CD4-positive, alpha-beta T cell treated with Interferon gamma for 1 hour (primary cell): ENCODE measurements around the gene ZFYVE16.
A peak's percentile ranks its signal among the peaks of the same experiment; 100 is the strongest.
"Not testable (repeated sequence)": the region's sequence is repeated elsewhere in the genome, so short reads cannot be mapped to it uniquely, and the experiment has no call there.

Source experiments
- DNase-seq: peaks from one replicate; pipeline ENCODE4 v3.0.0-alpha.2; 2020

ZFYVE16 gene

GRCh38 chr5:80411589-80412219 is 3.8 kb downstream of the ZFYVE16 start:
- DNase-seq = no peak

DNA sequence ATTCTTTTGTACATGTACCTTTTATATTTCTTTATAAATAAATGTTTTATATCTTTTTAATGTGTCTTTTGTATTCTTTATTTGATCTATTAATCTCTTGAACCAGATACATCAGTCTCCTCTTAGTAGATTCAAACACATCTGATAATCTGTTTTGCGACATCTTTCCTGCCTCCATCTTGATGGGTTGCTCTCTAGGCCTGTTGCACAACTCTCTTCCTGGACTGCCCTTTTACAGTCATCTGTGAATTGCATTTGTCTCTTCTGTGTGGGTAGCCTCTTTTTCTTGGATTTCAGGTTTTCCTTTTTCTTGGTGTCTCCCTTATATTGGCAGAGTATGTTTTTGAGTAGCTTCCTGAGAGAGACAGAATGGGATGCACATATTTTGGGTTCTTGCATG is 6.2 kb downstream of the ZFYVE16 start:
- no peak for DNase-seq

GRCh38 chr5:80417973-80418372 is 10.1 kb downstream of the ZFYVE16 start:
- no peak for DNase-seq

- DNase-seq = not testable (repeated sequence)
These were observed 16.5 kb downstream of the ZFYVE16 start for GRCh38 chr5:80424365-80424764.

- no peak for DNase-seq
These were observed 27.6 kb downstream of the ZFYVE16 start for GRCh38 chr5:80435476-80435875.

- DNase-seq = no peak
These were observed 29.5 kb downstream of the ZFYVE16 start for GRCh38 chr5:80437326-80437725.

GRCh38 chr5:80438739-80439138 is 30.9 kb downstream of the ZFYVE16 start:
- DNase-seq = no peak

- DNase-seq = no peak
These were observed 31.3 kb downstream of the ZFYVE16 start for GRCh38 chr5:80439213-80439612.

- DNase-seq = no peak
These were observed 34.9 kb downstream of the ZFYVE16 start for GRCh38 chr5:80442742-80443141.

DNA sequence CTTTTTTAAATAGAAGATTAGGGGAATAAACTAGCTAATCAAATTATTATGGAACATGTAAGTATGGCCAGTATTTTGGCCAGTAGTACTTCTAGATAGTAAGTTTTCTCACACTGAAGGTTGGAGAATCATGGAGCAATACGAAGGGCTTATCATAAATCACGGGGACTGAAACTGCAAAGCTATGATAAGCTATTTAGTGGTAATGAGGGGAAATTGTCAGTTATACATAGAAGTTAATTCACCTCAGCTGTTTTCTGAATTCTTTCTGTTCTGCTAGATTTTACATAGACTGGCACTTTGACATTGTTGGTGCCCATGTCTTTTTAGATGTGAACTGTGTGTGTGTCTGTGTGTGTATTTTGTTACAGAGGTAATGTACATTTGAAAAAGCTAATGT is 45.5 kb downstream of the ZFYVE16 start:
- no peak for DNase-seq

GRCh38 chr5:80463269-80463668 is 55.4 kb downstream of the ZFYVE16 start:
- no peak for DNase-seq

GRCh38 chr5:80466669-80467485 is 59.0 kb downstream of the ZFYVE16 start:
- no peak for DNase-seq

GRCh38 chr5:80468131-80468530 is 60.3 kb downstream of the ZFYVE16 start:
- DNase-seq = no peak

GRCh38 chr5:80470631-80471030 is 62.8 kb downstream of the ZFYVE16 start:
- not testable (repeated sequence) for DNase-seq

- DNase-seq = no peak
These were observed 67.1 kb downstream of the ZFYVE16 start for GRCh38 chr5:80474929-80475328.

- no peak for DNase-seq
These were observed 71.8 kb downstream of the ZFYVE16 start for GRCh38 chr5:80479713-80480112.

DNA sequence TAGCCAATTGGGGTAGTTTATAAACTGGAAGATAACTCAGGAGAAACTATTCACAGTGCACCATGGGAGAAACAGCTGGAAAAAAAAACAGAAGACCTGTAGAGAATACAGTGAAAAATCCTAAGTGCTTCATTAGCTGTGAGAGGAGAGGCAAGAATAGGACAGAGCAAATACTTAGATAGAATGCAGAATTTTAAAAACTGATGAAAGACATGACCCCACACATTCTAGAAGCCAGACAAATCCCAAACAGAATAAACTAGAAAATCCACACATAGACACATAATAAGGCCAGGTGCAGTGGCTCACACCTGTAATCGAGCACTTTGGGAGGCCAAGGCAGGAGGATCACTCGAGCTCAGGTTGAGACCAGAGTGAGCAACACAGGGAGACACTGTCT is 72.5 kb downstream of the ZFYVE16 start:
- DNase-seq = no peak

DNA sequence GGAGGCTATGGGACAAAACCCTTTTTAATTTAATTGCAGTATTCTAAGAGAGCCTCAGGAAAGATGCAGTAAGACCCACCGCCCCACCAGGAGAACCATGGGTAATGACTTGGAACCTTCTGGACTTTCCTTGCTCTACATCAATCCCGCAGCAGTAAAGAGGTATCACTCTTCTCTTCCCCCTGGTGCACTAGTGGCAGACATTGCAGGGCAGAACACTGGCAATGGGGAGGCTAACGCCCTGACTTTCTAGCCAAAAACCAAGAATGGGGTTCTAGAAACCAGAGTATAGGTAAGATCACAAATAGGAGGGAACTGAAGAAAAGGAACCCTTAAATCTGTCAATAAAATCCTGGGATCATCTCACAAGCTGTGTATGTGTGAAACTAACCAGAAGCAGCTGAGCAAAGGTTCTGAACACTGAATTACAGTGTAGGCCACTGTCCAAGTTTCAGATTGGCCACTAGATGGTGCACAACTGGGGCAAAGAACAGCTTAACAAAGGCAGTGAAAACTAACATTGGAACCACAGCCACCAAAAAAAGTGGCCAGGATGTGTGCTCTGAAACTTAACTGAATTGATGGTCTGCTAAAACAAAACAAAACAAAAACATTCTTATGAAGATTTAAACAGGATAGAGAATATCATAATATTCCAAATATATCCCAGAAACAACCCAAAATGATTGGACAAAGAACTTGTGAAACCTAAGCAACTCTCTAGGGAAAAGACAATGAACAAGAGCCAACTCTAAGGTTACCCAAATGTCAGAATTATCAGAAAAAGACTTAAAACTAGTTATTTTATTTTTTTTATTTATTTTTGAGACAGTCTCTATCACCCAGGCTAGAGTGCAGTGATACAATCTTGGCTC is 73.4 kb downstream of the ZFYVE16 start:
- peak; percentile 9 for DNase-seq

- no peak for DNase-seq
These were observed 74.7 kb downstream of the ZFYVE16 start for GRCh38 chr5:80482578-80482977.

- DNase-seq = no peak
These were observed 75.9 kb downstream of the ZFYVE16 start for GRCh38 chr5:80483636-80484232.

GRCh38 chr5:80487444-80487828 is 79.6 kb downstream of the ZFYVE16 start:
- DNase-seq = no peak

- DNase-seq = peak; percentile 81
These were observed 80.2 kb downstream of the ZFYVE16 start, which contains the start of gene FAM151B for GRCh38 chr5:80487829-80488721. Gene FAM151B, plus strand, starts transcription at chr5:80488100. Its CDS starts 24 bp downstream, at chr5:80488124.
